ENCODE data around the gene UXT. TPM values are rescaled to one million over a fixed set of nuclear protein-coding genes. Genes with fewer than 3 reads are reported as not detected.
"Not testable (repeated sequence)": the region's sequence is repeated elsewhere in the genome, so short reads cannot be mapped to it uniquely, and the experiment has no call there.

UXT gene, protein sequence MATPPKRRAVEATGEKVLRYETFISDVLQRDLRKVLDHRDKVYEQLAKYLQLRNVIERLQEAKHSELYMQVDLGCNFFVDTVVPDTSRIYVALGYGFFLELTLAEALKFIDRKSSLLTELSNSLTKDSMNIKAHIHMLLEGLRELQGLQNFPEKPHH
- polyA plus RNA-seq (2013, experiment 1 of 2): 128 TPM
- polyA plus RNA-seq (2013, experiment 2 of 2): 123 TPM

DNA sequence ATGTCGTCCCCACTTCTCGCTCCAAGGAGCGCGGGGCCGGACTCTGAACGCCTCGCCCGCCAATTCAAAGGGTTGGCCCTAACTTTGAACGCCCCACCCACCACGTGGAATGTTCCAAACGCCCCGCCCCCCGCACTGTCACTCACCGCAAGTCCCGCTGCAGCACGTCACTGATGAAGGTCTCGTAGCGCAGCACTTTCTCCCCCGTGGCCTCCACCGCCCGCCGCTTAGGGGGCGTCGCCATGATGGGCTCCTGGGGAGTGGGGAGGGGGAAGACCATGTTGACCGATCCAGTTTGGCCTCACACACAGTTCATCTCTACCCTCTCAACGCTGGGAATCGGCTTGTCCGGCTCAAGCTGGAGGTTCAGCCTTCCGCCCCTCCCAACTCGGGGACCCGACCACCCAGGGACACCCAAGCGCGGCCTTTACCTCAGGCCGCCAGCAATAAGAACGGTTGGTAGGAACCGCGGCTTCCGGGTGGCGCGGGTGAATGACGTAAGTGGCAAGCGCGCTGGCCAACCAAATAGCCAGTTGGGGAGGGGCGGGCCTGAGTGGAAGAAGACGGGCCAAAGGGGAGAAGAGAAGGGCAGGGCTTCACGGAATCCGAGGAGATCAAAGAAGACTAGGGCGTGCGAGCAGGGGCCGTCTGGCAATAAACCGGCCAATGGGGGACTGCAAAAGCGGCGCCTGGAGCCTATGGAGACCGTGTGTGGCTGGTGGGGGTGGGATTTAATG is at the start of gene UXT:
TSS of gene UXT (minus strand) at position 497 of the 737 bp plus-strand sequence. CDS start at position 244, 253 bp downstream.
- H3K4me1 ChIP-seq (ENCODE audit: control insufficient read depth, insufficient read depth, low read length, poor library complexity, severe bottlenecking): peaks cover 3% of the 10 kb centered on the region
- 1% methylated on average over 19 of the region's 54 CpGs; no CpG with 5 or more reads in 1 of the 2 experiments for WGBS, 2 experiments (ENCODE audit: insufficient coverage in 2 of 2)
- no peaks in the 10 kb centered on the region for H3K9me3 ChIP-seq (ENCODE audit: control insufficient read depth, low read length)
- peak within 1 kb of the TSS; percentile 53 for H3K4me3 ChIP-seq (ENCODE audit: extremely low read depth, insufficient read depth, low read length, poor library complexity, severe bottlenecking)
- peaks cover 34% of the 10 kb centered on the region for H3K36me3 ChIP-seq (ENCODE audit: control insufficient read depth, insufficient read depth, low read length)
- peak within 1 kb of the TSS; percentile 97 for H3K27ac ChIP-seq (ENCODE audit: low read depth, low read length, severe bottlenecking)

DNA sequence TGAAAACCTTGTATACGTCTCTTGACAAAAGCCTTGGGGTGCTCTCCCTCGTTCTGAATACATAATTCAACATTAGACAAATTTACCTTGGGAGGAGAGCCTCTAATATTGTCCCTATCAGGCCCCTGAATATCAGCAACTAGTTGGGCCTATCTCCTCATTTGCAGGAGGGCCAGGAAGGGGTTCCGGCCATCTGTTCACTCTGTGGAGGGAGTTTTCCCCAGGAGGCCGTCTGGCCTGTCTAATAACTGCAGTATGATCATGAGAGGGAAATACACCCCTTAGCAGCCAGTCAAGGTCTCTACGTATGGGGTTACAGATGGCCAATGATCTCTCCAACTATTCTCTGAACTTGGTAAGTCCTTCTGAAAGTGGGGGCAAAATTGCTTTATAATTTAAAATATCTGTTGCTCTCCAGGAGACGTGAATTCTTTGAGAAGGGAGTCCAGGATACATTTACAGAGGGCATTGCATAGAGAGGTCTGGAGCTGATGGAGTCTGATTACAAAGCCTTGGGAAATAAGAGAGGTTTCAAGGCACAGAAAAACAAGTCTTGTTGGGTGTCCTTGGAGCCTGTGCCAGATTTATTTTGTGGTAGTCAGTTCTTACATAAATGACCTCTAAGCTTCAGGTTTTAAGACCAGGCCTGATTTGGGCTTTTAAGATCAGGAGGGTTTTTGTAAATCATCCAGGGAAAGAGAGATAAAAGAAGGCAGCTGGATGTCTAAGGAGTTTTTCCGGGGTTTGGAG is 48.2 kb upstream of the UXT start:
- H3K4me1 ChIP-seq (ENCODE audit: control insufficient read depth, insufficient read depth, low read length, poor library complexity, severe bottlenecking): no peaks in the 10 kb centered on the region
- WGBS, 2 experiments (ENCODE audit: insufficient coverage in 2 of 2): 100% methylated on average over 1 of the region's 7 CpGs
- no peaks in the 10 kb centered on the region for H3K9me3 ChIP-seq (ENCODE audit: control insufficient read depth, low read length)
- no peaks in the 10 kb centered on the region for H3K36me3 ChIP-seq (ENCODE audit: control insufficient read depth, insufficient read depth, low read length)
- H3K27ac ChIP-seq (ENCODE audit: low read depth, low read length, severe bottlenecking): no peak overlapping the region
- H3K4me3 ChIP-seq (ENCODE audit: extremely low read depth, insufficient read depth, low read length, poor library complexity, severe bottlenecking): no peak overlapping the region

DNA sequence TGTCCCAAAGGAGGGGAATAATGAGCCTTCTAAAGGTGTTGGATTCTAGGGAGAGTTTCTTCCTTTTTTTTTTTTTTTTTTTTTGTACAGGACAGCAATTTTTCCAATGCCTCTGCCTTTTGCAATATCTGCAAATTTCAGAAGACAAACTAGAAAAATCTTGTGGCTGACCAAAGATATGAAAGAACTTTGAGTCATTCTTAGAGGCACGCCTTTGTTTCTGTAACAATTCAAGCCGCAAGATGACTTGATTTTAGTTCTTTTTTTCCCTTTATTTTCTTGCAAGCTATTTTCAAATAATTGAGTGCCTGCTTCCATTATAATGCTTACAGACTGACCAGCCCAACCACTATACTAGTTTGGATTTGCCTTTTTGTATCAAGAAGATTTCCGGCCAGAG is 47.6 kb upstream of the UXT start:
- WGBS, 2 experiments (ENCODE audit: insufficient coverage in 2 of 2): 86 to 93% methylated on average over 1 to 2 of the region's 3 CpGs
- no peak overlapping the region for H3K27ac ChIP-seq (ENCODE audit: low read depth, low read length, severe bottlenecking)

DNA sequence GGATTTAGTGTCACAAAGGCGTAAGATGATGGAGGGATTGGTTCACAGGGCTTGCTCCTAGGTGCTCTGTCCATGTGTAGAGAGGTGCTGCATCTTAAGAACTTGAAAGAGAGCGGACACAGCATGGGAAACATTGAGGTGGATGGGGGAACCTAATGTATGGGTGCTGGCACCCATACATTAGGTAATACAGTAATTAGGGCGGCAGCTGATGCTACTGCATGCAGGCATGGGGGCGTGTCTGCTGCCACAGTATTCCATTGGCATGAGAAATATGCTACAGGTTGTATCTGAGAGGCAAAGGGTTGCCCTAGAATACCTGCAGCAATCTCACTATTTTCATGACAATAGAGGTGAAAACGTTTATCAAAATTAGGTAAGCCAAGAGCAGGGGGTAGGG is 45.8 kb upstream of the UXT start:
- Histone ChIP-seq H3K27ac (ENCODE audit: low read depth, low read length, severe bottlenecking) (no peak overlapping the region), H3K4me1 (ENCODE audit: control insufficient read depth, insufficient read depth, low read length, poor library complexity, severe bottlenecking) (no peaks in the 10 kb centered on the region), H3K9me3 (ENCODE audit: control insufficient read depth, low read length) (no peaks in the 10 kb centered on the region), H3K4me3 (ENCODE audit: extremely low read depth, insufficient read depth, low read length, poor library complexity, severe bottlenecking) (no peak overlapping the region), H3K36me3 (ENCODE audit: control insufficient read depth, insufficient read depth, low read length) (no peaks in the 10 kb centered on the region)
- WGBS, 2 experiments (ENCODE audit: insufficient coverage in 2 of 2): 100% methylated on average over 1 of the region's 5 CpGs

More for the DNA sequence above, 47.6 kb upstream of the UXT start:
- Histone ChIP-seq H3K9me3 (ENCODE audit: control insufficient read depth, low read length) (no peaks in the 10 kb centered on the region), H3K4me1 (ENCODE audit: control insufficient read depth, insufficient read depth, low read length, poor library complexity, severe bottlenecking) (no peaks in the 10 kb centered on the region), H3K4me3 (ENCODE audit: extremely low read depth, insufficient read depth, low read length, poor library complexity, severe bottlenecking) (no peak overlapping the region), H3K36me3 (ENCODE audit: control insufficient read depth, insufficient read depth, low read length) (no peaks in the 10 kb centered on the region)

DNA sequence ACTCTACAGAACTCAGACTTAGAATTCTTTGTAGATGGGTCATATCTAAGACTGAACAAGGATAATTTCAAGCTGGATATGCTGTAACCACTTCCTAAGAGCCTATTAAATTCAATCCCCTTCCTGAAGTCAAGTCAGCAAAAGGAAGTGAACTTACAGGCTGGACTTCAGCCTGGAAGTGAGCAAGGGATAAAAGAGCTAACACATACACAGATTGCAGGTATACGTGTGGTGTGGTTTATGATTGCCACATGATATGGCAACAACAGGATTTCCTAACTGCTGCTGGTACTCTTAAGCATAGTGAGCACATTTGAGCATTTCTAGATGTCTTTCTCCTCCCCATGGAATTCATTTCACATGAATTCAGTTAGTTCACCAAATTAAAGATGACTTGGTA is 38.2 kb upstream of the UXT start:
- H3K9me3 ChIP-seq (ENCODE audit: control insufficient read depth, low read length): no peaks in the 10 kb centered on the region
- H3K4me3 ChIP-seq (ENCODE audit: extremely low read depth, insufficient read depth, low read length, poor library complexity, severe bottlenecking): no peak overlapping the region
- H3K27ac ChIP-seq (ENCODE audit: low read depth, low read length, severe bottlenecking): no peak overlapping the region
- no peaks in the 10 kb centered on the region for H3K36me3 ChIP-seq (ENCODE audit: control insufficient read depth, insufficient read depth, low read length)
- WGBS, 2 experiments (ENCODE audit: insufficient coverage in 2 of 2): no CpG with 5 or more reads among the region's 1 CpG
- H3K4me1 ChIP-seq (ENCODE audit: control insufficient read depth, insufficient read depth, low read length, poor library complexity, severe bottlenecking): no peaks in the 10 kb centered on the region

DNA sequence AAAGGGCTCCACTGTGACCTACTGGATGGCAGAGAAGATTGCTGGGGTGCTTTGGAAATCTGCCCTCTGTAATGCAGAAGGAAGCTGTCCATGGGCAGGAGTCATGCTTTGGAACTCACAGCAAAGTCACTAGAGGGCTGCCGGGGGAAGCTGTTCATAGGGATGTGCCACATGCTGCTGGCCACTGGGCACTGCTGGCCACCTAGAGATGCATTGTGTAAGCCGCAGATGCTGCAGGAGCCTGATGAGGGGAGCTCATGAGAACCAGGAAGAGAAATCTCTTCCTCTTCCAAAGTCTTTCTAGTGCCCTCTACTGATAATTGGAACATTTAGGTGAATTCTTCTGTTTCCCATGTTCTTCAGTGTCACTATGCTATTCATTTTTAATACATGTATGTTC is 31.2 kb upstream of the UXT start:
- no CpG with 5 or more reads among the region's 2 CpGs for WGBS, 2 experiments (ENCODE audit: insufficient coverage in 2 of 2)
- H3K9me3 ChIP-seq (ENCODE audit: control insufficient read depth, low read length): no peaks in the 10 kb centered on the region
- H3K36me3 ChIP-seq (ENCODE audit: control insufficient read depth, insufficient read depth, low read length): no peaks in the 10 kb centered on the region
- no peaks in the 10 kb centered on the region for H3K4me1 ChIP-seq (ENCODE audit: control insufficient read depth, insufficient read depth, low read length, poor library complexity, severe bottlenecking)
- no peak overlapping the region for H3K4me3 ChIP-seq (ENCODE audit: extremely low read depth, insufficient read depth, low read length, poor library complexity, severe bottlenecking)
- no peak overlapping the region for H3K27ac ChIP-seq (ENCODE audit: low read depth, low read length, severe bottlenecking)

DNA sequence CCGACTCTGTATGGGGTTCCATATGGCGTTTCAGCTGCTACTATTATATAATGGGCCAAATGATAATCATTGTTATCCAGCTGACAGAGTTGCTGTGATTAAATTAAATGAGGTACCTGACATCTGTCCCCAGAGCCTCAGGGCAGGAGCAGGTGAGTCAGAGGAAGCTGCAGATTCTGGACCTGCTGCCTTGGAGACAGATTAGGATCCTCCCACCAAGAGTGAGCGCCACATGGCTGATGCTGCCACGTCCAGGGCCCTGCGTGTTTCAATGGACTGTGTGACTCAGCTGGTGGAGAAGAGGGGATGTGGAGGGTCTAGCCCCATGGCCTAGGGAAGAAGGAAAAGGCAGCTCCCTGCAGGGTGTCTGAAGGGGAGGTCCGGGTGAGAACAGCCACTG is 28.3 kb upstream of the UXT start:
- WGBS, 2 experiments (ENCODE audit: insufficient coverage in 2 of 2): 52% methylated on average over 4 of the region's 6 CpGs; no CpG with 5 or more reads in 1 of the 2 experiments
- H3K4me3 ChIP-seq (ENCODE audit: extremely low read depth, insufficient read depth, low read length, poor library complexity, severe bottlenecking): no peak overlapping the region

DNA sequence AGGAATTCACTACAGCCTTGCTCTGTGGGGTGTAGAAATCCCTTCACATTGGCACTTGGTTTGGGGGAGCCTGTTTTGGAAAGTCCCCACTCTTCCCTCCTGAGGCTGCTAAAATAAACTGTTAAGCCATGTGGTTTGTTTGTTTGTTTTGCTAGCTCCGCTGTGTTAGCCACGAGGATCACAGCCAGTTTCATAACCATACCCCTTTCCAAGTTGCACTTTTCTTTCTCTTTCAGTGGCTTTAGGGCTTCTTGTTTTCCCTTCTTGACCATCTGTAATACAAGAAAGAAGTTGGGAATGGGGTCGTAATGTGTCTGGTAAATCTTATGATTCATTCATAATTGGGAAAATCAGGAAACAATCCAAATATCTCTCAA is 24.8 kb upstream of the UXT start:
- Histone ChIP-seq H3K27ac (ENCODE audit: low read depth, low read length, severe bottlenecking) (no peak overlapping the region), H3K4me1 (ENCODE audit: control insufficient read depth, insufficient read depth, low read length, poor library complexity, severe bottlenecking) (no peaks in the 10 kb centered on the region), H3K9me3 (ENCODE audit: control insufficient read depth, low read length) (no peaks in the 10 kb centered on the region), H3K36me3 (ENCODE audit: control insufficient read depth, insufficient read depth, low read length) (no peaks in the 10 kb centered on the region), H3K4me3 (ENCODE audit: extremely low read depth, insufficient read depth, low read length, poor library complexity, severe bottlenecking) (no peak overlapping the region)
- no CpG with 5 or more reads among the region's 3 CpGs for WGBS, 2 experiments (ENCODE audit: insufficient coverage in 2 of 2)

More for the DNA sequence above, 28.3 kb upstream of the UXT start:
- no peak overlapping the region for H3K27ac ChIP-seq (ENCODE audit: low read depth, low read length, severe bottlenecking)
- H3K9me3 ChIP-seq (ENCODE audit: control insufficient read depth, low read length): no peaks in the 10 kb centered on the region
- H3K36me3 ChIP-seq (ENCODE audit: control insufficient read depth, insufficient read depth, low read length): no peaks in the 10 kb centered on the region
- H3K4me1 ChIP-seq (ENCODE audit: control insufficient read depth, insufficient read depth, low read length, poor library complexity, severe bottlenecking): no peaks in the 10 kb centered on the region

DNA sequence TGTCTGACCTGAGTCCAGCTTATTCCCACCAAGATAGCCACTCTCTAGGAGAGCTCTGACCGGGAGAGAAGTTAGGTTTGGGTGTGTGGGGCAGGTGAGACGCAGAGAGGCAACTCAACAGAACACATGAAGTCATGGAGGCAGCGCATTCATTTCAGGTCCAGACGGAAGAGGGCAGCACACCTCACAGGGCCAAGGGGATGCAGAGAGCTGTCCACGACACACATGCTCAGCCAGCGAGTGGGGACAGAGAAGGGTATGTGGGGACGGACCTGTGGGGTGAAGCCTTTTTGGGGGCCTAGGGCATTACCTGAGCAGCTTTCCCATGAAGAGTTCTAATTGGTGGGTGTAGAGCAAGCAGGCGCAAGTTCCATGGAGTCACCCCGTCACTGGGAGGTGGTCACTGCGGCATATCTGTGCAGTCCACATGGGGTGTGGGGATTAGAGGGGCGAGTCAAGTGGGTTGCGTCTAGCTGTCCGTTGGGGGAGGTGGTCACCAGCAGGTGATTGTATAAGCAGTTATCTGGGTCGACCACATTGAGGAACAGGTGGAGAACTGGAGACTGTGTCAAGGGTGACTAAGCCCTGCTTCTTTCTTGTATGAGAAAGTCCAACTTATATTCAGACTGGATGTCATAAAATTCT is 24.3 kb upstream of the UXT start:
- Histone ChIP-seq H3K27ac (ENCODE audit: low read depth, low read length, severe bottlenecking) (no peak overlapping the region), H3K9me3 (ENCODE audit: control insufficient read depth, low read length) (no peaks in the 10 kb centered on the region), H3K36me3 (ENCODE audit: control insufficient read depth, insufficient read depth, low read length) (no peaks in the 10 kb centered on the region), H3K4me3 (ENCODE audit: extremely low read depth, insufficient read depth, low read length, poor library complexity, severe bottlenecking) (no peak overlapping the region), H3K4me1 (ENCODE audit: control insufficient read depth, insufficient read depth, low read length, poor library complexity, severe bottlenecking) (no peaks in the 10 kb centered on the region)
- 90 to 100% methylated on average over 1 to 7 of the region's 14 CpGs for WGBS, 2 experiments (ENCODE audit: insufficient coverage in 2 of 2)

DNA sequence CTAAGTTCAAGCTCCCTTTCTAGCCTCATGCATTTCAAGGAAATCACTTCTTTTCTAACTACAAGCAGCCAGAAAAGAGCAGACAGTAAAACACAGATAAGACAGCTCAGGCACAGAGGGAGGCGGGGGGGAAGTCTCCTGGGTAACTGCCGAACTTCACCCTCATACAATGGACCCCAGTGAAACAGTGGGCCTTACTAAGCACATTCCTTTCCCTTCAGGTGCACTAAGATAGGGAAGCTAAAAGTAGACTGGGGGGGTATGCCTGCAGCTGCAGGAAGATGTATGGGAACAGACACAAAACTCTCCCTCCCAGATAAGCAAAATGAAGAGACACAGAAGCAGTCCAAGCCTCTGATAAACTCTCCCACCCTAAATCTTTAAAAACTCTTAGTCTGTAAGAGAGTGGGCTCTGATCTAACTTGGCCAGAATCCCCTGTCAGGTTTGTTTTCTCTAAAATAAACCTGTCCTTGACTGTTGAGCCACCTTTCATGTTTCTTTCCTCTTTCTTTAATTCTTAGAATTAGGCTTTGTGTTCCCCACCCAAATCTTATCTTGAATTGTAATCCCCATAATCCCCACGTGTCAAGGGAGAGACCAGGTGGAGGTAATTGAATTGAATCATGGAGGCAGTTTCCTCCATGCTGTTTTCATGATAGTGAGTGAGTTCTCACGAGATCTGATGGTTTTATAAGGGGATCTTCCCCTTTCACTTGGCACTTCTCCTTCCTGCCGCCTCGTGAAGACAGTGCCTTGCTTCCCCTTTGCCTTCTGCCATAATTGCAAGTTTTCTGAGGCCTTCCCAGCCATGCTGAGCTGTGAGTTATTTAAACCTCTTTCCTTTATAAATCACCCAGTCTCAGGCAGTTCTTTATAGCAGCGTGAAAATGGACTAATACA is 17.2 kb upstream of the UXT start:
- H3K27ac ChIP-seq (ENCODE audit: low read depth, low read length, severe bottlenecking); H3K4me1 ChIP-seq (ENCODE audit: control insufficient read depth, insufficient read depth, low read length, poor library complexity, severe bottlenecking); H3K36me3 ChIP-seq (ENCODE audit: control insufficient read depth, insufficient read depth, low read length); H3K9me3 ChIP-seq (ENCODE audit: control insufficient read depth, low read length); H3K4me3 ChIP-seq (ENCODE audit: extremely low read depth, insufficient read depth, low read length, poor library complexity, severe bottlenecking): not testable (repeated sequence)
- 100% methylated on average over 1 of the region's 7 CpGs; no CpG with 5 or more reads in 1 of the 2 experiments for WGBS, 2 experiments (ENCODE audit: insufficient coverage in 2 of 2)
